ENCODE measurements around the gene FAM81B.

- TF ChIP-seq REST (IDR thresholded peaks at IDR 0.05; ENCODE audit: low read depth, low read length) (no peak), TAF1 (IDR thresholded peaks at IDR 0.05; ENCODE audit: borderline replicate concordance, low read depth, low read length) (no peak), MEF2A (IDR thresholded peaks at IDR 0.05; ENCODE audit: borderline replicate concordance, low read depth) (no peak), EP300 (IDR thresholded peaks at IDR 0.05; ENCODE audit: borderline replicate concordance in 1 of 2, low read depth in 1 of 2, low read length in 1 of 2) (no peak), CHD2 (IDR thresholded peaks at IDR 0.05; ENCODE audit: low read length, partially characterized antibody) (no peak), USF2 (IDR thresholded peaks at IDR 0.05; ENCODE audit: borderline replicate concordance, low read depth, low read length) (no peak), MXI1 (IDR thresholded peaks at IDR 0.05; ENCODE audit: low read depth, low read length) (no peak), FOXM1 (IDR thresholded peaks at IDR 0.05; ENCODE audit: low read depth) (no peak), SMC3 (IDR thresholded peaks at IDR 0.05; ENCODE audit: low read depth, low read length) (no peak), RAD21 (IDR thresholded peaks at IDR 0.05; ENCODE audit: low read length) (no peak)
- TF ChIP-seq, protein P1, sequence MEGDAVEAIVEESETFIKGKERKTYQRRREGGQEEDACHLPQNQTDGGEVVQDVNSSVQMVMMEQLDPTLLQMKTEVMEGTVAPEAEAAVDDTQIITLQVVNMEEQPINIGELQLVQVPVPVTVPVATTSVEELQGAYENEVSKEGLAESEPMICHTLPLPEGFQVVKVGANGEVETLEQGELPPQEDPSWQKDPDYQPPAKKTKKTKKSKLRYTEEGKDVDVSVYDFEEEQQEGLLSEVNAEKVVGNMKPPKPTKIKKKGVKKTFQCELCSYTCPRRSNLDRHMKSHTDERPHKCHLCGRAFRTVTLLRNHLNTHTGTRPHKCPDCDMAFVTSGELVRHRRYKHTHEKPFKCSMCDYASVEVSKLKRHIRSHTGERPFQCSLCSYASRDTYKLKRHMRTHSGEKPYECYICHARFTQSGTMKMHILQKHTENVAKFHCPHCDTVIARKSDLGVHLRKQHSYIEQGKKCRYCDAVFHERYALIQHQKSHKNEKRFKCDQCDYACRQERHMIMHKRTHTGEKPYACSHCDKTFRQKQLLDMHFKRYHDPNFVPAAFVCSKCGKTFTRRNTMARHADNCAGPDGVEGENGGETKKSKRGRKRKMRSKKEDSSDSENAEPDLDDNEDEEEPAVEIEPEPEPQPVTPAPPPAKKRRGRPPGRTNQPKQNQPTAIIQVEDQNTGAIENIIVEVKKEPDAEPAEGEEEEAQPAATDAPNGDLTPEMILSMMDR (IDR thresholded peaks at IDR 0.05) = no peak
- TF ChIP-seq, protein P2, sequence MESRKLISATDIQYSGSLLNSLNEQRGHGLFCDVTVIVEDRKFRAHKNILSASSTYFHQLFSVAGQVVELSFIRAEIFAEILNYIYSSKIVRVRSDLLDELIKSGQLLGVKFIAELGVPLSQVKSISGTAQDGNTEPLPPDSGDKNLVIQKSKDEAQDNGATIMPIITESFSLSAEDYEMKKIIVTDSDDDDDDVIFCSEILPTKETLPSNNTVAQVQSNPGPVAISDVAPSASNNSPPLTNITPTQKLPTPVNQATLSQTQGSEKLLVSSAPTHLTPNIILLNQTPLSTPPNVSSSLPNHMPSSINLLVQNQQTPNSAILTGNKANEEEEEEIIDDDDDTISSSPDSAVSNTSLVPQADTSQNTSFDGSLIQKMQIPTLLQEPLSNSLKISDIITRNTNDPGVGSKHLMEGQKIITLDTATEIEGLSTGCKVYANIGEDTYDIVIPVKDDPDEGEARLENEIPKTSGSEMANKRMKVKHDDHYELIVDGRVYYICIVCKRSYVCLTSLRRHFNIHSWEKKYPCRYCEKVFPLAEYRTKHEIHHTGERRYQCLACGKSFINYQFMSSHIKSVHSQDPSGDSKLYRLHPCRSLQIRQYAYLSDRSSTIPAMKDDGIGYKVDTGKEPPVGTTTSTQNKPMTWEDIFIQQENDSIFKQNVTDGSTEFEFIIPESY (IDR thresholded peaks at IDR 0.05; ENCODE audit: borderline replicate concordance, low read depth) = no peak
These were observed 43.6 kb upstream of the FAM81B start for GRCh38 chr5:95347506-95348120.

Data from SK-N-SH (cell line).